Measurements from ENCODE around the gene TGM1.

The TGM1 gene

DNA sequence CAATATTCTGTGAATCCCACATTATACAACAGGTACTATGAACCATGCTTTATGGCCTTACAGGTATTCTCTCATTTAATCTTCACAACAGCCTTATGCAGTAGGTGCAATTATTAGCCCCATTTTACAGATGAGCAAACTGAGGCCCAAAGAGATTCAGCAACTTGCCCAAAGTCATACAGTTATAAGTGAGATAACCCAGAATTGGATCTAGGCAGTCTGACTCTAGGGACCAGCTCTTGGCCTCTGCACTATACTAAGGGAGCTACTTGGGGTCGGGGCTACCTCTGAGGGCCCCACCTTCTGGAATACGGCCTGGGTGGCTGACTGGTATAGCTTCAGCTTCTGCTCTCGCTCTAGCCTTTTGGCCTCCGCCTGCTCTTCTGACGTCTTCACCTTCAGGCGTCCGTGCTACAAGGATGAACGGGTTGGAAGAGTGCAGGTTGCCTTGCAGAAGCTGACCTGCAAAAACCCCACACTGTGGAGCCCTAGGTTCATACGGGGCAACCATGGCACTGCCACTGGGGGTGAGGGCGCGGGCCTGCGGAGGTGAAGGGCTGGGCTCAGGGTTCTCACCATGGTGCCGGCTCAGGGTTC lies 7.7 kb upstream of the TGM1 start:
- DNase-seq: peak; percentile 63

GRCh38 chr14:24269910-24270536 lies 7.0 kb upstream of the TGM1 start:
- DNase-seq: no peak

DNA sequence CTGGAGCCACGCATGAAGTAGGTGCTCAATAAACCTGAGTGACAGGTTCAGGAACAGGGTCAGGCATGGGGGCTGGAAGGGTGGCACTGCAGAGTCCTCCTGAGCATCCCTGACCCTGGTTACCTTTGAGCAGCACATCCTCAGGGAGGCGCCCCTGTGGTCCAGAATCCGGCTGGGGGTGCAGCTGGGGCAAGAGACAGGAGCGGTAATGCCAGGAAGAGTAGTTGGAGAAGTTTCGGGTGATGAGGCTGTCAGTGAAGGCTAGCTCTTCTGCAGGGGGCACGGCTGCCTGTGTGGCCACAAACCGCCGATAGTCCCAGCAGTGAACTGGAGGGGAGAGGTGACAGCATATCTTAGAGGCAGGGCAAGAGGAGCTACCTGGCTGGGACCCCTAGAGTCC lies 6.4 kb upstream of the TGM1 start:
- DNase-seq: no peak

DNA sequence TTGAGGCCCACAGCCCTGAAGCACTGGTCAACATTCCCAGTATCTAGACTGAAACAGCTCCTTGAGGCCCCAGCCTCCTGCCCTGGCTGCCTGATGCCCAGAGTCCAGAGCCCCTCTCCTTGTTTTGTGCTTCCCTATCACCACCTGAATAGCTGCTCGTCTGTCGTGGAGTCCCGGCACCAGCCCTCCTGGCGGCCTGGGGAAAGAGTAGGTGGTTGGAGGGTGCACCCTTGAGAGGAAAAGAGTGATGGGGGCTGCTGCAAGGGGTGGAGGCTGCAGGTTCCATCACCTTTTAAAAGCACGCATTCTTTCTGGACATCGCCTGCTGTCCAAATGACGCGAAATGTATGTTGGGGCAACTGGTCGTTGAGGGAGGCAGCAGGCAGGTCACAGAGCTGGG lies 5.2 kb upstream of the TGM1 start:
- DNase-seq: no peak

GRCh38 chr14:24267516-24267915 lies 4.5 kb upstream of the TGM1 start:
- DNase-seq: no peak

GRCh38 chr14:24266344-24267244 lies 3.6 kb upstream of the TGM1 start:
- no peak for DNase-seq

GRCh38 chr14:24264298-24264697 lies 1.3 kb upstream of the TGM1 start:
- DNase-seq: no peak

DNA sequence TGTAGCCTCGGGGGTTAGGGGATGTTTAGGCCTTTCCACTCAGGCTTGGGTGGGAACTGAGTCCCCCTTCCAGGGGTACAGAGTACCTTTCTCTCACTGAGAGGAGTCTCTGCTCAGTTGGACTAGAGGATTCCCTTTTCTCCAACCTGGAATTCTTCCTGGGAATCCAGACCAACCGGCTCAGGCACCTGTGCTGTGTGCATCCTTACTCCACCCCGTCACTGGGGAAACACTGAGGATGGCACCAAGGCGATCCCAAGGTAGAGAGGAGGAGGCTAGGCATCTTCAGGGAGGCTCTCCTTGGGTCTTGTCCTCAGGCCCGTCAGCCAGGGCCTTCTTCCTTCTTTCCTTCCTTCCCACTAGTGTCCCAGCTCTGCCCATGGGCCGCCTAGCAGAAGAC lies 871 bp upstream of the TGM1 start:
- no peak for DNase-seq

DNA sequence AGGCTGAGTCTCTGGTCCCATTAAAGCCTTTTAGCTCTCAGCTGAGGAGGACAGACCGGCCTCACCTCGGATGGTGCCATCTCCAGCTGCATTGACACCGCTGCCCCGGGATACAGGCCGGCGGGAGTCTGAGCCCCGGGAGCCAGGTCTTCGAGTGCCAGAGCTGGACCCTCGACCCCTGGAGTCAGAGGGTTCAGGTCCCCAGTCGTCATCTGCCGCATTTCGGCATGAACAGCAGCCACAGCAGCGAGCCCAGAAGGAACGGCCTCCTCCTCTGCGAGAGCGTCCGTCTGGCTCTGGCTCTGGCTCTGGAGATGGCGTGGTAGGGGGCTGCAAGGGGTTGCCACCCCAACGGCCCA lies 1.0 kb downstream of the TGM1 start:
- DNase-seq: no peak

GRCh38 chr14:24261256-24261968 lies 1.6 kb downstream of the TGM1 start:
- DNase-seq: no peak

DNA sequence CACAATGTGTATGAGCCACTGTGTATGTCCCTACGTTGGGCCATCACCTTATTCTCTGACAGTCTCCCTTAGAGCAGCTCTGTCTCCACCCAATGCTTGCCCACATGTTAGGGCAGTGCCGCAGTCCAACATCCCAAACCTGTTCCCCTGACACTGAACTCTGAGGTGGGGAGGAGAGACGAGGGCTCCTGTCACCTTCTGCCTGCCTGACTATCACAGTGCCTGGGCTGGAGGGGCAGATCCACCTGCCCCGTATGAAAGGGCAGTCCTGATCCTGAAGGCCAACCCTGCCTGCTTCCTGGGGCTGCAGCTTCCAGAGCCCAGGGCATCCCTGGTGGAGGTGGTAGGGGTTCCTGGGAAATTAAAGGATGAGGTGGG lies 2.2 kb downstream of the TGM1 start:
- no peak for DNase-seq

DNA sequence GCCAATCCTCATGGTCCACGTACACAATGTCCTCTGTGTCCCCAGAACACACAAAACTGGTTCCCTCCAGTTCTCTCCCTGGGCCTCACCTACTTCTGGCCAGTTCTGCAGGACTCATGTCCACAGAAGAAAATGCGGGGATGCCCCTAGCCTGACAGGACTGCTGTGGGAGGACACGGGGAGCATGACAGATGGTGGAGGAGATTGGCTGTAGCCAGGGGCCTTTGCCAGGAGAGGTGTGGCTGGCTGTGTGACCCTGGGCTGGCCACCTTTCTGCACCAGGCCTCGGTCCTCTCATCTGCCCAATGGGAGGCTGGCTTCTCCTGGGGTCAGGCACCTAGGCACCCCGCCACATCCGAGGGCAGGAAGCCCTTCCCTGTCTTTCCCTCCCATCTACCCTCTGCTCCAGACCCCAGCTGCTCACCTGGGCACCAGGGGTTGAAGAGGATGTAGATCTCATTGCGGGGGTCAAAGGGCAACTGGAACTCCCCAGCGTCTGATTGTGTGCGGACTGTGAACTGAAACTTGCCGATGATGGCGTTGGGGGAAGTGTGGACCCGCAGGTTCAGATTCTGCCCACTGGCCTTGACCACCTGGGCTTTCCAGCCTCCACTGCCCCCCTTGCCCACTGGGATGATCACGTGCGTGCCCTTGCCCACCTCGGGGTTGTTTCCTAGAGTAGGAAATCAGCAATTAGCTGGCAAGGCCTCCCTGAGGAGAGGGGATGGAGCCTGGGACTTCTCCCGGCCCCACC lies 2.8 kb downstream of the TGM1 start:
- no peak for DNase-seq

DNA sequence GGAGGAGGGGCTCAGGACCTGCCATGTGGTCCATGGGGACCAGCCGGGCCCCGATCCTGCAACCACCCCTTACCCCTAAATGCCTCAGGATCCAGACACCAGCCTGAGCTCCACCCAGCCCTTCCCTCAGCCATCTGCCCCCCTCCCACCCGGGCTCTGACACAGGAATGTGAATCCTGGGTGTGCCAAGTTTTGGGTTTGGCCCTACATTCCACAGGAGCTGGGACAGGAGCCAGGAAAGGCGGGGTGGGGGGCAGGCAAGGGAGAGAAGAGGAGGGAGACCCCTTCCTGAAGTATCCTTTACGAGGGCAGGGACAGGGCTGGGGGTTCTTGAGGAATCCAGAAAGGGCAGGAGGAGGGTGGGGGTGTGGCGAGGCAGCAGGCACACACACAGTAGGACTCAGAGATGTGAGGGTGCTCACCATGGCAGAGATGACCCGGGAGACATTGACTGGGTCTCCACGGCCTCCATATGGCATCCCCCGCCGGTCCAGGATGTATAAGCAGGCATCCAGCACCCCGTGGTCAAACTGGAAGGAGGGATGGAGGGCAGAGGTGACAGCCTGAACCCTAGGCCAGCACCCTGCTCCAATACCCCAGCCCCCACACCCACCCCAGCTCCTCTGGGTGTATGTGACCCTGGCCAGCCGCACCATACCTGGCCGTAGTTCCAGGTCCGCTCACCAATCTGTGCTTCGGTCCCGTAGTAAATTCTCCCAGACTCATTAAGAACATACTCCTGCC lies 3.5 kb downstream of the TGM1 start:
- no peak for DNase-seq

- no peak for DNase-seq
These were observed 4.3 kb downstream of the TGM1 start for GRCh38 chr14:24258548-24259265.

DNA sequence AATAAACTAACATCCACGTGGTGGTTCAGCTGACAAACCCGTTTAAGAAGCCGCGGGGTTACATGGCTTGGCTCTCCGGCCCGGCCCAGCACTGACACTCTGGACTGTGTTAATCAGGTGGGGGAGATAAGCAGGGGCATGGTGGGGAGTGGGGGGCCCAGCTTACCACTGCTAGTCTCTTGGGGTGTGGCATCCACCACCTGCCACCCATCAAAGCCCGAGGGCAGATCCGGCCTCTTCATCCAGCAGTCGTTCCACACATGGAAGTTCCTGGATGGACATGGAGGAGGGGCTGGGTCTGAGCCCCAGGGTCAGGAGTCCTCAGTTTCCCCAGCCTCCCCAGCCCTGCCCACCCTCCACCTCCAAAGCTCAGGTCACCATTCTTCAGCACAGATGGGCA lies 4.9 kb downstream of the TGM1 start:
- no peak for DNase-seq

DNA sequence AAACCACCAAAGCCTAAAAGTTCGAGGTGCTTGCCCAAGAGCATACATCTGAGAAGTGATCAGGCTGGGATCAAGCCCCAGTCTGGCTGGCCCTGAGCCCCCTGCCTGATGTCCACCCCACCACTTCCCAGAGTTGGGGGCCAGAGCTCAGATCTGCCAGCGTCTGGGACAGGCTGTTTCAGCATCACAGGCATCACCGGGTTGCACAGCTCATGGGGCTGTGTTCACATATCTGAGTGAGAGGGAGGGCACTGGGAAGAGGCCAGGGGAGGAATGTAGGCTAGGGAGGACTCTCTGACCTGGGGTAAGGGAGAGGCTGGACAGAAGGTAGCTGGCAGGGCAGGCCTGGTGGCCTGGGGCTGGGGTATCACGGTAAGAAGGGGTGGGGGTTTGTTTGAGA lies 6.0 kb downstream of the TGM1 start:
- DNase-seq: no peak

DNA sequence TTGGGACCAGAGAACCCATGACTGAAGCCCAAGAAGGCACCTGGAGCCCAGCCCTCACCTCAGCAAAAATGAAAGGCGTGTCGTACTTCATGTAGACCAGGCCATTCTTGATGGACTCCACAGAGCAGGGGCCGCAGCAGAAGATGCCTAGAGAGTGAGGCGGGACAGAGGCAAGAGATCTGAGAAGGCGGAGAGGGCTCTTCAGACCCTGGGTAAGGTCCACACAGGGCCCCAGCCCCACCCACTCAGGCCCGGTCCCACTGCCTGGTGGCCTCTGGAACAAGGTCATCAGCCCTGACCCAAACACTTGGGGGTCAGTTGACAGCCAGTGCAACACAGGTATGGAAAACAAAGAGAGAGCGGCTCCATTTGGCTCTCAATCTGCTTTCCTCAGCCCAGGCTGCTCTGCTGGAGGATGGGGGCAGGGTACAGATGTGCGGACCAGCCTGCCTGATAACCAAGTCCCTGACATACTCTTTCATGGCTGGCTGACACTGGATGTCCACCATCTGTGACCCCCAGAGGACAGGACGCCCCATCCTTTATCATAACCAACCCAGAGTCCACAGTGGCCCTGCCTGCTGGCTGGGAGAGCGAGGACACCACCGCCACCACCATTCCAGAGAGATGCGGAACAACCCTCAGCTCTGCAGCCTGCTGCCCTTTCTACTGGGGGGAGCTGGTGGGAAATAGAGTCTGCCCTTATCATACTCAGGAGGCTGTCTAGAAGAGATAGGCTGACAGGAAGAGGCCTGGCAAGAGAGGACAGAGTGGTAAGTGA lies 6.9 kb downstream of the TGM1 start:
- DNase-seq: no peak

DNA sequence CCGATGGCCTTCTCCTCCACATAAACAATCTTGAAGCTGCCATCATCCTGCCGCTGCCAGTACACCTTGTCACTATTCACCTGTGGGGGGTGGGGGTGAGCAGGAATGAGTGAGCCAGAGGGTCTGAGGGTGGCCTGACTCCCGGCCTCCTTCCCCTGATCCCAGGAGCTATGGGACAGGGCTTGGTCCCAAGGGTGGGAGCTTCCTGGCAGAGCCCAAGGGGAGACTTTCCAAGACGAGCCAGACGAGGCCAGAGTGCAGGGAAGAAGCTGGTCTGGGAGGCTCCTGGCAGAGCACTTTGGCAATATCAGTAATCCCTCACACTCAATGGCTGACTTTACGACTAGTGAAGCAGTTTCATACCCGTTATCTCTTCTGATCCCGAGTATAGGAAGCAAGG lies 7.5 kb downstream of the TGM1 start:
- no peak for DNase-seq

- no peak for DNase-seq
These were observed 8.2 kb downstream of the TGM1 start for GRCh38 chr14:24254630-24255392.

DNA sequence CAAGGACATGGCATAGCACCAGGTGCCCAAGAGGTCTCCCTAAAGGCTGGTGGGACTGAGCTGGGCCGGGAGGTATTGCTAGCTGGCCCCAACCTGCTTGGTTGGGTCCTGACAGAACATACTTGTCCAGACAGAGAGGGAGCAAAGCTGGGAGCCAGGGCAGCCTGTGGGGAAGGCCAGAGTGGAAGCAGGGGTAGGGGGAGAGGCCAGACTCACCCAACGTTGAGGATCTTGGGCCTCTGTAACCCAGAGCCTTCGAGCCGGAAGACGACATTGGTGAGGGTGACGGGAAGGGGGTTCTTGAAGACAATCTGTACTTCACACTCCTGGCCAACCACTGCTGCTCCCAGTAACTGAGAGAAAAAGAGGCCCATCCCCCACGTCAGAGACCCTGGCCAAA lies 9.0 kb downstream of the TGM1 start:
- DNase-seq: no peak

Measured in DMS53 (cell line).